Activated B cell treated with CpG ODN at 0.5 μM for 24 hours (primary cell): Measurements from ENCODE around the gene JARID2. TPM values are rescaled to one million over a fixed set of nuclear protein-coding genes. Genes with fewer than 3 reads are reported as not detected.

ENCODE experiments used
- ATAC-seq: fragments of 200-7000 bp; cut with Tn5 transposase; one replicate; pipeline ENCODE4 v1.10.0; 2021; ENCODE audit warnings: low read depth, mild to moderate bottlenecking, moderate library complexity
- CTCF ChIA-PET: fragments of 350-600 bp; sonication (Branson Sonifier 250); formaldehyde crosslinking; loops from one replicate; lab custom pipeline; 2021; ENCODE audit warnings: antibody characterized with exemption; lab: Charles Lee
- POLR2A ChIA-PET: fragments of 350-600 bp; sonication (Branson Sonifier 250); formaldehyde crosslinking; loops from one replicate; lab custom pipeline; 2021; ENCODE audit warnings: antibody characterized with exemption; lab: Charles Lee
- DNase-seq: peaks from one replicate; pipeline ENCODE4 v3.0.0; 2022
- H3K27ac Mint-ChIP-seq: one replicate; pipeline ENCODE4 v1.8.0; 2020; ENCODE audit warnings: mixed read lengths
- H3K27me3 Mint-ChIP-seq: one replicate; pipeline ENCODE4 v1.8.0; 2021; ENCODE audit warnings: mixed read lengths
- H3K36me3 Mint-ChIP-seq: one replicate; pipeline ENCODE4 v1.8.0; 2021; ENCODE audit warnings: low read depth, mixed read lengths
- H3K4me1 Mint-ChIP-seq: one replicate; pipeline ENCODE4 v1.8.0; 2021; ENCODE audit warnings: mixed read lengths
- H3K4me3 Mint-ChIP-seq: one replicate; pipeline ENCODE4 v1.8.0; 2020; ENCODE audit warnings: mild to moderate bottlenecking, mixed read lengths
- H3K9me3 Mint-ChIP-seq: one replicate; pipeline ENCODE4 v1.8.0; 2020; ENCODE audit warnings: mixed read lengths
- CTCF ChIP-seq: fragments of 200-600 bp; IDR thresholded peaks from one replicate; pipeline ENCODE4 v1.8.0; 2022; ENCODE audit warnings: antibody characterized with exemption, mild to moderate bottlenecking
- intact Hi-C: fragments of 100-400 bp; cut with micrococcal nuclease; formaldehyde crosslinking; loops from one replicate; pipeline ENCODE4 v1.15.1; 2024
- total RNA-seq: library from RNA; stranded (reverse); gene quantifications from 2 replicates; pipeline ENCODE4 v1.2.3, GENCODE V29; 2022

JARID2 gene
- total RNA-seq, 1 donor from 2014 or later = 28.5 TPM

GRCh38 chr6:15366879-15367278 is 121.0 kb downstream of the JARID2 start:
- ATAC-seq (no peak), DNase-seq (no peak)
- POLR2A ChIA-PET = no interaction called here
- H3K36me3 Mint-ChIP-seq = peaks cover 10% of the 10 kb centered on the region
- H3K4me1 Mint-ChIP-seq = peaks cover 50% of the 10 kb centered on the region
- no peaks in the 10 kb centered on the region for H3K9me3 Mint-ChIP-seq
- no peaks in the 10 kb centered on the region for H3K27me3 Mint-ChIP-seq
- no peak for TF ChIP-seq CTCF
- H3K27ac Mint-ChIP-seq = no peak overlapping the region
- H3K4me3 Mint-ChIP-seq = no peak overlapping the region
- intact Hi-C loops = no loop called here
- CTCF ChIA-PET = no interaction called here

GRCh38 chr6:15368186-15368585 is 122.3 kb downstream of the JARID2 start:
- POLR2A ChIA-PET = interaction anchor here (1.5 kb wide), 1 partner anchor 9 kb away, joined by 7 read pairs; no protein-coding TSS in a partner anchor
- CTCF ChIA-PET = no interaction called here
- no peak for TF ChIP-seq CTCF
- no peak overlapping the region for H3K4me3 Mint-ChIP-seq
- H3K27ac Mint-ChIP-seq = no peak overlapping the region
- H3K36me3 Mint-ChIP-seq = peaks cover 10% of the 10 kb centered on the region
- H3K9me3 Mint-ChIP-seq = no peaks in the 10 kb centered on the region
- no peaks in the 10 kb centered on the region for H3K27me3 Mint-ChIP-seq
- DNase-seq (no peak), ATAC-seq (no peak)
- intact Hi-C loops = no loop called here
- H3K4me1 Mint-ChIP-seq = peaks cover 52% of the 10 kb centered on the region

- H3K4me1 Mint-ChIP-seq = peaks cover 52% of the 10 kb centered on the region
These were observed 123.0 kb downstream of the JARID2 start for GRCh38 chr6:15368873-15369272.

GRCh38 chr6:15369838-15370237 is 124.0 kb downstream of the JARID2 start:
- no peak overlapping the region for H3K4me3 Mint-ChIP-seq
- no peak overlapping the region for H3K27ac Mint-ChIP-seq
- no peak for TF ChIP-seq CTCF
- H3K27me3 Mint-ChIP-seq = no peaks in the 10 kb centered on the region
- CTCF ChIA-PET = interaction anchor here (1.2 kb wide), 1 partner anchor 8 kb away, joined by 3 read pairs; no protein-coding TSS in a partner anchor
- POLR2A ChIA-PET = interaction anchor here (0.5 to 0.8 kb wide), 2 partner anchors 11 to 503 kb away, joined by 3 to 5 read pairs; no protein-coding TSS in a partner anchor
- intact Hi-C loops = no loop called here
- peaks cover 10% of the 10 kb centered on the region for H3K36me3 Mint-ChIP-seq
- DNase-seq = no peak
- peaks cover 52% of the 10 kb centered on the region for H3K4me1 Mint-ChIP-seq
- no peak for ATAC-seq
- no peaks in the 10 kb centered on the region for H3K9me3 Mint-ChIP-seq

More at GRCh38 chr6:15368873-15369272, 123.0 kb downstream of the JARID2 start:
- CTCF ChIA-PET = no interaction called here
- ATAC-seq (no peak), DNase-seq (no peak)
- Mint-ChIP-seq H3K9me3 (no peaks in the 10 kb centered on the region), H3K27me3 (no peaks in the 10 kb centered on the region), H3K36me3 (peaks cover 10% of the 10 kb centered on the region), H3K27ac (no peak overlapping the region), H3K4me3 (no peak overlapping the region)
- intact Hi-C loops = no loop called here
- no peak for TF ChIP-seq CTCF
- POLR2A ChIA-PET = interaction anchor here (1.5 kb wide), 1 partner anchor 10 kb away, joined by 7 read pairs; no protein-coding TSS in a partner anchor

GRCh38 chr6:15370733-15371671 is 125.1 kb downstream of the JARID2 start:
- no peaks in the 10 kb centered on the region for H3K9me3 Mint-ChIP-seq
- H3K4me3 Mint-ChIP-seq = no peak overlapping the region
- ATAC-seq = no peak
- DNase-seq = no peak
- TF ChIP-seq CTCF = no peak
- POLR2A ChIA-PET = interaction anchor here (0.7 kb wide), 1 partner anchor 33 kb away, joined by 5 read pairs; no protein-coding TSS in a partner anchor
- H3K27ac Mint-ChIP-seq = no peak overlapping the region
- peaks cover 10% of the 10 kb centered on the region for H3K36me3 Mint-ChIP-seq
- CTCF ChIA-PET = interaction anchor here (1.2 kb wide), 1 partner anchor 7 kb away, joined by 3 read pairs; no protein-coding TSS in a partner anchor
- H3K27me3 Mint-ChIP-seq = no peaks in the 10 kb centered on the region
- H3K4me1 Mint-ChIP-seq = peaks cover 57% of the 10 kb centered on the region
- intact Hi-C loops = no loop called here
